GM18508 (cell line): ENCODE results near the gene ATG10.

Experiments used
- ATAC-seq: cut with Tn5 transposase; IDR thresholded peaks from one replicate; pipeline ENCODE4 v1.9.1; 2021; ENCODE audit warnings: moderate number of reproducible peaks; ENCODE audit not compliant: insufficient read depth, unreplicated experiment

The ATG10 gene

GRCh38 chr5:82298668-82299067, 326.8 kb downstream of the ATG10 start:
- no peak for ATAC-seq

- no peak for ATAC-seq
These were observed 329.4 kb downstream of the ATG10 start for GRCh38 chr5:82301190-82301589.
